ENCODE results near the gene WWOX. TPM values are rescaled to one million over a fixed set of nuclear protein-coding genes. Genes with fewer than 3 reads are reported as not detected.

WWOX gene
- total and polyA plus RNA-seq, 2 of the 8 experiments (the other 6 are each of a cell fraction or from before 2014, with no cell fraction given): 5.4 to 16.7 TPM

GRCh38 chr16:78115659-78116058 lies 16.2 kb downstream of the WWOX start:
- Histone ChIP-seq H3K79me1 (ENCODE audit: low read depth, low read length) (no peaks in the 10 kb centered on the region), H2AK5ac (ENCODE audit: low read depth, low read length) (no peak overlapping the region), H2BK12ac (ENCODE audit: low read depth, low read length) (no peak overlapping the region), H4K8ac (ENCODE audit: extremely low read depth, insufficient read depth, low read length) (no peak overlapping the region), H3K4me3 (ENCODE audit: extremely low read depth in 1 of 4, insufficient read depth in 2 of 4, low read depth in 3 of 4, low read length in 4 of 4) (no peak overlapping the region), H3K4ac (replicated peaks; ENCODE audit: insufficient read length, low read depth, low read length) (no peak overlapping the region), H3K9me3 (ENCODE audit: insufficient read depth in 2 of 2, low read depth in 1 of 2, low read length in 1 of 2) (no peaks in the 10 kb centered on the region), H3K27ac (ENCODE audit: low read depth, low read length) (no peak overlapping the region), H3K4me1 (replicated peaks in 1 of 4; ENCODE audit: control insufficient read depth in 3 of 4, insufficient read depth in 4 of 4, low read length in 3 of 4) (no peaks in the 10 kb centered on the region), H3K4me2 (ENCODE audit: insufficient read depth in 1 of 2, low read depth in 2 of 2, low read length in 2 of 2) (no peak overlapping the region), H2BK120ac (replicated peaks; ENCODE audit: low read depth, low read length) (no peak overlapping the region), H3K36me3 (ENCODE audit: control insufficient read depth in 2 of 4, insufficient read depth in 4 of 4, low read length in 3 of 4) (peaks cover 0 to 12% (median 9%) of the 10 kb centered on the region in 4 experiments; a peak in 4 of 8 replicates), H2BK20ac (ENCODE audit: low read length) (no peak overlapping the region), H4K20me1 (replicated peaks in 1 of 2; ENCODE audit: control insufficient read depth in 1 of 2, insufficient read depth in 2 of 2, low read length in 2 of 2) (no peaks in the 10 kb centered on the region), H3K23me2 (ENCODE audit: low read depth, low read length) (no peaks in the 10 kb centered on the region), H4K91ac (replicated peaks; ENCODE audit: insufficient read length, low read length) (no peak overlapping the region), H3K18ac (ENCODE audit: extremely low read depth, low read length) (no peak overlapping the region), H3K79me2 (ENCODE audit: control insufficient read depth in 1 of 2, insufficient read depth in 2 of 2, low read length in 2 of 2) (no peaks in the 10 kb centered on the region), H3K56ac (replicated peaks; ENCODE audit: insufficient read length, low read depth, low read length) (no peak overlapping the region), H4K5ac (ENCODE audit: insufficient read length, low read depth, low read length) (no peak overlapping the region), H2BK5ac (ENCODE audit: low read depth, low read length) (no peak overlapping the region), H3K9ac (replicated peaks in 1 of 4; ENCODE audit: extremely low read depth in 1 of 4, low read depth in 3 of 4, low read length in 3 of 4) (no peak overlapping the region), H3K23ac (ENCODE audit: insufficient read length) (no peak overlapping the region), H2BK15ac (ENCODE audit: low read length) (no peak overlapping the region), H3K27me3 (replicated peaks in 1 of 4; ENCODE audit: control insufficient read depth in 3 of 4, extremely low read depth in 1 of 4, insufficient read depth in 3 of 4, low read length in 3 of 4) (no peaks in the 10 kb centered on the region), H2AFZ (ENCODE audit: low read length) (no peak overlapping the region), H3K14ac (ENCODE audit: insufficient read length) (no peak overlapping the region)
- no peak for FAIRE-seq
- 93% methylated on average over 5 of the region's 5 CpGs; no CpG with 5 or more reads in 1 of the 2 experiments for whole genome bisulfite sequencing, 2 experiments (ENCODE audit: extremely low coverage in 1 of 2, insufficient coverage in 1 of 2, insufficient read length in 1 of 2, insufficient replicate concordance in 2 of 2, low coverage in 1 of 2, low lambda C conversion rate in 2 of 2, missing lambda C conversion rate in 1 of 2)
- ChIA-PET CTCF (ENCODE audit: partially characterized antibody) (interaction anchor here (2.9 kb wide), 1 partner anchor 16 kb away, joined by 14 read pairs; the partner anchor contains the start of gene WWOX), POLR2A (ENCODE audit: partially characterized antibody) (no interaction called here)
- no peak for DNase-seq (ENCODE audit: low read depth in 1 of 2, low spot score in 2 of 2)
- no peak for TF ChIP-seq SP2 (IDR thresholded peaks at IDR 0.05; ENCODE audit: low read length)
- TF ChIP-seq CHD2 (IDR thresholded peaks at IDR 0.05; ENCODE audit: low read length): no peak
- no peak for TF ChIP-seq RBBP5 (IDR thresholded peaks at IDR 0.05; ENCODE audit: borderline replicate concordance, low read depth, low read length)
- TF ChIP-seq NRF1 (IDR thresholded peaks at IDR 0.05; ENCODE audit: low read depth, low read length): no peak
- TF ChIP-seq SP4 (IDR thresholded peaks at IDR 0.05; ENCODE audit: low read length): no peak
- TF ChIP-seq TAF7 (optimal IDR thresholded peaks at IDR 0.05; ENCODE audit: borderline replicate concordance, low read depth, low read length): no peak

Data from H1 (cell line).